Measurements from ENCODE around the gene ASCC2. TPM values are rescaled to one million over a fixed set of nuclear protein-coding genes. Genes with fewer than 3 reads are reported as not detected.
A peak's percentile ranks its signal among the peaks of the same experiment; 100 is the strongest.

Gene ASCC2
- total and polyA plus RNA-seq, 12 donors: 44.8 to 153 (median 74.7) TPM

- Histone ChIP-seq H3K27ac (peak overlapping the region in 1 of 5 donors; percentile 59), H3K27me3 (no peaks in the 10 kb centered on the region), H3K36me3 (replicated peaks in 1 of 2) (peaks cover 0 to 39% of the 10 kb centered on the region in 2 donors), H3K4me3 (no peak overlapping the region), H3K9me3 (replicated peaks in 1 of 3) (no peaks in the 10 kb centered on the region), H3K4me1 (replicated peaks in 1 of 2) (peaks cover 14 to 25% of the 10 kb centered on the region in 2 donors)
- DNase-seq: no peak
- intact Hi-C loops (cut with DNase I): no loop called here
- TF ChIP-seq, protein P1, sequence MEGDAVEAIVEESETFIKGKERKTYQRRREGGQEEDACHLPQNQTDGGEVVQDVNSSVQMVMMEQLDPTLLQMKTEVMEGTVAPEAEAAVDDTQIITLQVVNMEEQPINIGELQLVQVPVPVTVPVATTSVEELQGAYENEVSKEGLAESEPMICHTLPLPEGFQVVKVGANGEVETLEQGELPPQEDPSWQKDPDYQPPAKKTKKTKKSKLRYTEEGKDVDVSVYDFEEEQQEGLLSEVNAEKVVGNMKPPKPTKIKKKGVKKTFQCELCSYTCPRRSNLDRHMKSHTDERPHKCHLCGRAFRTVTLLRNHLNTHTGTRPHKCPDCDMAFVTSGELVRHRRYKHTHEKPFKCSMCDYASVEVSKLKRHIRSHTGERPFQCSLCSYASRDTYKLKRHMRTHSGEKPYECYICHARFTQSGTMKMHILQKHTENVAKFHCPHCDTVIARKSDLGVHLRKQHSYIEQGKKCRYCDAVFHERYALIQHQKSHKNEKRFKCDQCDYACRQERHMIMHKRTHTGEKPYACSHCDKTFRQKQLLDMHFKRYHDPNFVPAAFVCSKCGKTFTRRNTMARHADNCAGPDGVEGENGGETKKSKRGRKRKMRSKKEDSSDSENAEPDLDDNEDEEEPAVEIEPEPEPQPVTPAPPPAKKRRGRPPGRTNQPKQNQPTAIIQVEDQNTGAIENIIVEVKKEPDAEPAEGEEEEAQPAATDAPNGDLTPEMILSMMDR (IDR thresholded peaks at IDR 0.05): no peak
- no peak for TF ChIP-seq POLR2A (IDR thresholded peaks at IDR 0.05)
- WGBS, 4 donors: 85 to 88% (median 88%) methylated on average over 4 of the region's 4 CpGs
Observed at GRCh38 chr22:29827091-29827490, 11.0 kb downstream of the ASCC2 start.

- peaks cover 0 to 23% of the 10 kb centered on the region in 2 donors for H3K4me1 ChIP-seq (replicated peaks in 1 of 2)
- no peak for DNase-seq
- WGBS, 4 donors: 91 to 94% (median 93%) methylated on average over 16 to 17 of the region's 17 CpGs
- no peak overlapping the region for H3K4me3 ChIP-seq
- TF ChIP-seq, protein P1 (IDR thresholded peaks at IDR 0.05): no peak
- no peak for TF ChIP-seq POLR2A (IDR thresholded peaks at IDR 0.05)
- no peaks in the 10 kb centered on the region for H3K9me3 ChIP-seq (replicated peaks in 1 of 3)
- H3K36me3 ChIP-seq (replicated peaks in 1 of 2): peaks cover 0 to 38% of the 10 kb centered on the region in 2 donors
- intact Hi-C loops (cut with DNase I): no loop called here
- peak overlapping the region in 1 of 5 donors; percentile 75 for H3K27ac ChIP-seq
- H3K27me3 ChIP-seq: no peaks in the 10 kb centered on the region
Observed at GRCh38 chr22:29825578-29825977, 12.5 kb downstream of the ASCC2 start.

- Histone ChIP-seq H3K4me1 (replicated peaks in 1 of 2) (peaks cover 0 to 20% of the 10 kb centered on the region in 2 donors), H3K36me3 (replicated peaks in 1 of 2) (peaks cover 0 to 38% of the 10 kb centered on the region in 2 donors), H3K27ac (peak overlapping the region in 3 of 5 donors; percentile 10 to 75 (median 63)), H3K27me3 (no peaks in the 10 kb centered on the region), H3K4me3 (no peak overlapping the region), H3K9me3 (replicated peaks in 1 of 3) (no peaks in the 10 kb centered on the region)
- 73 to 84% (median 75%) methylated on average over 11 of the region's 11 CpGs for WGBS, 4 donors
- TF ChIP-seq POLR2A (IDR thresholded peaks at IDR 0.05): no peak
- TF ChIP-seq, protein P1 (IDR thresholded peaks at IDR 0.05): no peak
- intact Hi-C loops (cut with DNase I): no loop called here
- peak; percentile 59 to 90 (median 84) for DNase-seq
Observed at GRCh38 chr22:29824677-29825076, 13.4 kb downstream of the ASCC2 start.

- Histone ChIP-seq H3K27me3 (no peaks in the 10 kb centered on the region), H3K9me3 (replicated peaks in 1 of 3) (no peaks in the 10 kb centered on the region), H3K36me3 (replicated peaks in 1 of 2) (peaks cover 0 to 41% of the 10 kb centered on the region in 2 donors), H3K27ac (peak overlapping the region; percentile 38 to 77 (median 42)), H3K4me3 (no peak overlapping the region), H3K4me1 (replicated peaks in 1 of 2) (peaks cover 0 to 15% of the 10 kb centered on the region in 2 donors)
- TF ChIP-seq, protein P1 (IDR thresholded peaks at IDR 0.05): peak in 1 of 6 experiments; percentile 2
- TF ChIP-seq POLR2A (IDR thresholded peaks at IDR 0.05): no peak
- DNase-seq: peak; percentile 74 to 94 (median 90)
- WGBS, 4 donors: 30 to 36% (median 32%) methylated on average over 7 of the region's 7 CpGs
- intact Hi-C loops (cut with DNase I): no loop called here
Observed at GRCh38 chr22:29821291-29822016, 16.6 kb downstream of the ASCC2 start.
